Measurements from ENCODE around the gene TFAP2C.
"Not testable (repeated sequence)": the region's sequence is repeated elsewhere in the genome, so short reads cannot be mapped to it uniquely, and the experiment has no call there.

The TFAP2C gene

GRCh38 chr20:56657879-56658278, 28.8 kb downstream of the TFAP2C start:
- no peak for DNase-seq

GRCh38 chr20:56658341-56658947, 29.3 kb downstream of the TFAP2C start:
- DNase-seq: not testable (repeated sequence)

- DNase-seq: no peak
Observed at GRCh38 chr20:56663660-56664059, 34.6 kb downstream of the TFAP2C start.

GRCh38 chr20:56664796-56665195, 35.7 kb downstream of the TFAP2C start:
- no peak for DNase-seq

- no peak for DNase-seq
Observed at GRCh38 chr20:56665806-56666205, 36.7 kb downstream of the TFAP2C start.

GRCh38 chr20:56673450-56673849, 44.3 kb downstream of the TFAP2C start:
- no peak for DNase-seq

GRCh38 chr20:56676001-56676400, 46.9 kb downstream of the TFAP2C start:
- no peak for DNase-seq

GRCh38 chr20:56676679-56677078, 47.6 kb downstream of the TFAP2C start:
- no peak for DNase-seq

- no peak for DNase-seq
Observed at GRCh38 chr20:56683077-56683865, 54.2 kb downstream of the TFAP2C start.

GRCh38 chr20:56685879-56686278, 56.8 kb downstream of the TFAP2C start:
- no peak for DNase-seq

GRCh38 chr20:56687061-56687460, 58.0 kb downstream of the TFAP2C start:
- no peak for DNase-seq

- no peak for DNase-seq
Observed at GRCh38 chr20:56688106-56688505, 59.0 kb downstream of the TFAP2C start.
